ENCODE results near the gene CTNND2. TPM values are rescaled to one million over a fixed set of nuclear protein-coding genes. Genes with fewer than 3 reads are reported as not detected.

CTNND2 gene
- total and polyA plus RNA-seq, 9 of the 15 experiments (the other 6 are each of a cell fraction or from before 2014, with no cell fraction given): 0.03 to 0.35 TPM; not detected in 7

- H3K36me3 ChIP-seq (ENCODE audit: control insufficient read depth, insufficient read depth, low read length): no peaks in the 10 kb centered on the region
- ChIA-PET CTCF (ENCODE audit: low intra/inter-chr PET ratio) (no interaction called here), POLR2A (no interaction called here)
- H3K79me2 ChIP-seq (ENCODE audit: control insufficient read depth, insufficient read depth, low read length): no peaks in the 10 kb centered on the region
- 0% methylated on average over 3 of the region's 3 CpGs for WGBS (ENCODE audit: insufficient coverage, low coverage, missing lambda C conversion rate)
- no peak overlapping the region for H2AFZ ChIP-seq (ENCODE audit: low read depth, low read length)
- BruUV-seq (replicated peaks): no TSS peak
- FAIRE-seq (no peak), ATAC-seq (no peak), DNase-seq (ENCODE audit: extremely low read depth in 1 of 4, low spot score in 3 of 4) (no peak)
- H3K9me1 ChIP-seq (ENCODE audit: control insufficient read depth, insufficient read depth, low read length): no peaks in the 10 kb centered on the region
- H3K4me3 ChIP-seq: no peak overlapping the region
- H3K9ac ChIP-seq (ENCODE audit: insufficient read depth in 1 of 2, low read depth in 2 of 2, low read length in 2 of 2): no peak overlapping the region
- TF ChIP-seq EGR1 (conservative IDR thresholded peaks at IDR 0.05) (0 out of 2 replicates have a peak, but pooled peaks have one; percentile 25), ZNF79 (CRISPR knock-in tag; IDR thresholded peaks at IDR 0.05; ENCODE audit: low read depth) (no peak)
- H4K20me1 ChIP-seq (replicated peaks; ENCODE audit: control insufficient read depth, insufficient read depth, low read length): no peaks in the 10 kb centered on the region
- no peak overlapping the region for H3K27ac ChIP-seq (ENCODE audit: extremely low read depth, low read depth, low read length)
- no peaks in the 10 kb centered on the region for H3K4me1 ChIP-seq (replicated peaks in 1 of 2; ENCODE audit: control insufficient read depth in 2 of 2, insufficient read depth in 2 of 2, low read length in 2 of 2)
- intact Hi-C loops (cut with micrococcal nuclease): no loop called here
- H3K4me2 ChIP-seq (ENCODE audit: insufficient read depth, low read length): no peak overlapping the region
- no peaks in the 10 kb centered on the region for H3K27me3 ChIP-seq (ENCODE audit: control insufficient read depth in 2 of 2, insufficient read depth in 2 of 2, low read length in 2 of 2)
- in situ Hi-C loops (cut with MboI): no loop called here
- H3K9me3 ChIP-seq (replicated peaks; ENCODE audit: control insufficient read depth, insufficient read depth, low read depth, low read length): no peaks in the 10 kb centered on the region
Observed at GRCh38 chr5:11311731-11312130, 592.5 kb downstream of the CTNND2 start.

- intact Hi-C loops (cut with micrococcal nuclease): no loop called here
- Histone ChIP-seq H2AFZ (ENCODE audit: low read depth, low read length) (no peak overlapping the region), H3K4me3 (no peak overlapping the region), H3K27ac (ENCODE audit: extremely low read depth, low read depth, low read length) (no peak overlapping the region), H3K9me3 (replicated peaks; ENCODE audit: control insufficient read depth, insufficient read depth, low read depth, low read length) (no peaks in the 10 kb centered on the region), H3K9me1 (ENCODE audit: control insufficient read depth, insufficient read depth, low read length) (no peaks in the 10 kb centered on the region), H3K4me2 (ENCODE audit: insufficient read depth, low read length) (no peak overlapping the region), H3K9ac (ENCODE audit: insufficient read depth in 1 of 2, low read depth in 2 of 2, low read length in 2 of 2) (no peak overlapping the region), H3K27me3 (ENCODE audit: control insufficient read depth in 2 of 2, insufficient read depth in 2 of 2, low read length in 2 of 2) (no peaks in the 10 kb centered on the region), H3K36me3 (ENCODE audit: control insufficient read depth, insufficient read depth, low read length) (no peaks in the 10 kb centered on the region), H4K20me1 (replicated peaks; ENCODE audit: control insufficient read depth, insufficient read depth, low read length) (no peaks in the 10 kb centered on the region), H3K4me1 (replicated peaks in 1 of 2; ENCODE audit: control insufficient read depth in 2 of 2, insufficient read depth in 2 of 2, low read length in 2 of 2) (no peaks in the 10 kb centered on the region), H3K79me2 (ENCODE audit: control insufficient read depth, insufficient read depth, low read length) (no peaks in the 10 kb centered on the region)
- POLR2A ChIA-PET: no interaction called here
- 0% methylated on average over 1 of the region's 1 CpG for WGBS (ENCODE audit: insufficient coverage, low coverage, missing lambda C conversion rate)
- in situ Hi-C loops (cut with MboI): no loop called here
- BruUV-seq (replicated peaks): no TSS peak
- no peak for DNase-seq (ENCODE audit: extremely low read depth in 1 of 4, low spot score in 3 of 4)
- ATAC-seq: no peak
- CTCF ChIA-PET (ENCODE audit: low intra/inter-chr PET ratio): no interaction called here
- FAIRE-seq: no peak
- TF ChIP-seq ZKSCAN3 (CRISPR knock-in tag; IDR thresholded peaks at IDR 0.05): no peak
- TF ChIP-seq ZNF75A (CRISPR knock-in tag; IDR thresholded peaks at IDR 0.05): no peak
- TF ChIP-seq ZBTB1 (CRISPR knock-in tag; IDR thresholded peaks at IDR 0.05; ENCODE audit: borderline replicate concordance, low read depth): no peak
- TF ChIP-seq MCM3 (IDR thresholded peaks at IDR 0.05): no peak
- no peak for TF ChIP-seq LCOR (CRISPR knock-in tag; IDR thresholded peaks at IDR 0.05)
- no peak for TF ChIP-seq COPS2 (conservative IDR thresholded peaks at IDR 0.05)
- TF ChIP-seq, protein P1, sequence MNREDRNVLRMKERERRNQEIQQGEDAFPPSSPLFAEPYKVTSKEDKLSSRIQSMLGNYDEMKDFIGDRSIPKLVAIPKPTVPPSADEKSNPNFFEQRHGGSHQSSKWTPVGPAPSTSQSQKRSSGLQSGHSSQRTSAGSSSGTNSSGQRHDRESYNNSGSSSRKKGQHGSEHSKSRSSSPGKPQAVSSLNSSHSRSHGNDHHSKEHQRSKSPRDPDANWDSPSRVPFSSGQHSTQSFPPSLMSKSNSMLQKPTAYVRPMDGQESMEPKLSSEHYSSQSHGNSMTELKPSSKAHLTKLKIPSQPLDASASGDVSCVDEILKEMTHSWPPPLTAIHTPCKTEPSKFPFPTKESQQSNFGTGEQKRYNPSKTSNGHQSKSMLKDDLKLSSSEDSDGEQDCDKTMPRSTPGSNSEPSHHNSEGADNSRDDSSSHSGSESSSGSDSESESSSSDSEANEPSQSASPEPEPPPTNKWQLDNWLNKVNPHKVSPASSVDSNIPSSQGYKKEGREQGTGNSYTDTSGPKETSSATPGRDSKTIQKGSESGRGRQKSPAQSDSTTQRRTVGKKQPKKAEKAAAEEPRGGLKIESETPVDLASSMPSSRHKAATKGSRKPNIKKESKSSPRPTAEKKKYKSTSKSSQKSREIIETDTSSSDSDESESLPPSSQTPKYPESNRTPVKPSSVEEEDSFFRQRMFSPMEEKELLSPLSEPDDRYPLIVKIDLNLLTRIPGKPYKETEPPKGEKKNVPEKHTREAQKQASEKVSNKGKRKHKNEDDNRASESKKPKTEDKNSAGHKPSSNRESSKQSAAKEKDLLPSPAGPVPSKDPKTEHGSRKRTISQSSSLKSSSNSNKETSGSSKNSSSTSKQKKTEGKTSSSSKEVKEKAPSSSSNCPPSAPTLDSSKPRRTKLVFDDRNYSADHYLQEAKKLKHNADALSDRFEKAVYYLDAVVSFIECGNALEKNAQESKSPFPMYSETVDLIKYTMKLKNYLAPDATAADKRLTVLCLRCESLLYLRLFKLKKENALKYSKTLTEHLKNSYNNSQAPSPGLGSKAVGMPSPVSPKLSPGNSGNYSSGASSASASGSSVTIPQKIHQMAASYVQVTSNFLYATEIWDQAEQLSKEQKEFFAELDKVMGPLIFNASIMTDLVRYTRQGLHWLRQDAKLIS (CRISPR knock-in tag; IDR thresholded peaks at IDR 0.05): no peak
- no peak for TF ChIP-seq SMAD3 (CRISPR knock-in tag; conservative IDR thresholded peaks at IDR 0.05)
- TF ChIP-seq THRA (IDR thresholded peaks at IDR 0.05): no peak
- no peak for TF ChIP-seq ZNF655 (CRISPR knock-in tag; IDR thresholded peaks at IDR 0.05)
Observed at GRCh38 chr5:11311272-11311671, 593.0 kb downstream of the CTNND2 start.

Measured in K562 (cell line).